ENCODE measurements around the gene AP5B1. TPM values are rescaled to one million over a fixed set of nuclear protein-coding genes. Genes with fewer than 3 reads are reported as not detected.

Gene AP5B1
- total and polyA plus RNA-seq, 2 experiments from 2014 or later, result 3.1 to 16.1 TPM

GRCh38 chr11:65816696-65817095 is 35.9 kb upstream of the AP5B1 start:
- no peaks in the 10 kb centered on the region for H3K79me2 ChIP-seq (replicated peaks; ENCODE audit: insufficient read depth)
- H3K27ac ChIP-seq (ENCODE audit: low read depth), result no peak overlapping the region
- Mint-ChIP-seq H3K4me1 (peaks cover 5% of the 10 kb centered on the region; the same call in 1 of the 3 replicates), H3K36me3 (ENCODE audit: low read depth) (no peaks in the 10 kb centered on the region; the same call in 1 of the 3 replicates), H3K27ac (no peak overlapping the region), H3K4me3 (peak overlapping the region; percentile 73; the same call in 1 of the 3 replicates), H3K27me3 (ENCODE audit: insufficient read depth, low read depth, poor library complexity) (peaks cover 8% of the 10 kb centered on the region), H3K9me3 (no peaks in the 10 kb centered on the region)
- no peak overlapping the region for H3K4me3 ChIP-seq
- no peak overlapping the region for H3K4me2 ChIP-seq
- DNase-seq (ENCODE audit: low spot score) (no peak), ATAC-seq (no peak)
- no peaks in the 10 kb centered on the region for H4K20me1 ChIP-seq (replicated peaks; ENCODE audit: insufficient read depth)
- H2AFZ ChIP-seq, result no peak overlapping the region
- 0 out of 2 replicates have a peak, but pooled peaks cover 4% of the 10 kb centered on the region for H3F3A ChIP-seq (replicated peaks; ENCODE audit: low read depth)
- no peaks in the 10 kb centered on the region for H3K9me2 ChIP-seq (ENCODE audit: insufficient read depth)
- no peak for TF ChIP-seq EZH2 (IDR thresholded peaks at IDR 0.05; ENCODE audit: low read depth, unreplicated experiment)
- no peak for TF ChIP-seq STAT1 (IDR thresholded peaks at IDR 0.05; ENCODE audit: unreplicated experiment)
- TF ChIP-seq JUNB (IDR thresholded peaks at IDR 0.05; ENCODE audit: unreplicated experiment), result no peak
- no peak for TF ChIP-seq EZH2phosphoT487 (IDR thresholded peaks at IDR 0.05; ENCODE audit: unreplicated experiment)
- no peak for TF ChIP-seq REST (IDR thresholded peaks at IDR 0.05; ENCODE audit: unreplicated experiment)
- no peak for TF ChIP-seq ZNF331 (CRISPR knock-in tag; IDR thresholded peaks at IDR 0.05; ENCODE audit: low read depth)
- no peak for TF ChIP-seq CREB1 (CRISPR knock-in tag; IDR thresholded peaks at IDR 0.05; ENCODE audit: low read depth)
- no peak for TF ChIP-seq POLR2AphosphoS5 (IDR thresholded peaks at IDR 0.05; ENCODE audit: low read depth)
- TF ChIP-seq CTCF (conservative IDR thresholded peaks at IDR 0.05; ENCODE audit: low read depth in 2 of 2), result no peak
- peaks cover 12% of the 10 kb centered on the region for H3K27me3 ChIP-seq (ENCODE audit: insufficient read depth)
- no peaks in the 10 kb centered on the region for H3K36me3 ChIP-seq (ENCODE audit: insufficient read depth)
- H3K4me1 ChIP-seq (ENCODE audit: insufficient read depth), result no peaks in the 10 kb centered on the region; the same call in 1 of the 2 replicates

GRCh38 chr11:65814986-65815565 is 34.3 kb upstream of the AP5B1 start:
- H3K9me3 Mint-ChIP-seq, result no peaks in the 10 kb centered on the region; the same call in 2 of the 3 replicates
- 0 out of 2 replicates have a peak, but pooled peaks cover 4% of the 10 kb centered on the region for H3F3A ChIP-seq (replicated peaks; ENCODE audit: low read depth)
- H3K36me3 Mint-ChIP-seq (ENCODE audit: low read depth), result no peaks in the 10 kb centered on the region; the same call in 1 of the 3 replicates
- H3K4me3 Mint-ChIP-seq, result no peak overlapping the region; the same call in 2 of the 3 replicates
- H3K27ac ChIP-seq (ENCODE audit: low read depth), result no peak overlapping the region
- H2AFZ ChIP-seq, result no peak overlapping the region
- H3K36me3 ChIP-seq (ENCODE audit: insufficient read depth), result no peaks in the 10 kb centered on the region
- H3K4me1 Mint-ChIP-seq, result no peaks in the 10 kb centered on the region
- ATAC-seq (no peak), DNase-seq (ENCODE audit: low spot score) (no peak)
- no peaks in the 10 kb centered on the region for H3K79me2 ChIP-seq (replicated peaks; ENCODE audit: insufficient read depth)
- no peaks in the 10 kb centered on the region; the same call in 1 of the 2 replicates for H3K4me1 ChIP-seq (ENCODE audit: insufficient read depth)
- no peak overlapping the region for H3K27ac Mint-ChIP-seq
- H3K4me3 ChIP-seq, result no peak overlapping the region
- no peaks in the 10 kb centered on the region for H4K20me1 ChIP-seq (replicated peaks; ENCODE audit: insufficient read depth)
- H3K4me2 ChIP-seq, result no peak overlapping the region
- H3K9me2 ChIP-seq (ENCODE audit: insufficient read depth), result no peaks in the 10 kb centered on the region
- peaks cover 12% of the 10 kb centered on the region for H3K27me3 ChIP-seq (ENCODE audit: insufficient read depth)
- H3K27me3 Mint-ChIP-seq (ENCODE audit: insufficient read depth, low read depth, poor library complexity), result peaks cover 11% of the 10 kb centered on the region
- TF ChIP-seq ZNF331 (CRISPR knock-in tag; IDR thresholded peaks at IDR 0.05; ENCODE audit: low read depth), result no peak
- no peak for TF ChIP-seq CREB1 (CRISPR knock-in tag; IDR thresholded peaks at IDR 0.05; ENCODE audit: low read depth)
- no peak for TF ChIP-seq EZH2phosphoT487 (IDR thresholded peaks at IDR 0.05; ENCODE audit: unreplicated experiment)
- no peak for TF ChIP-seq JUNB (IDR thresholded peaks at IDR 0.05; ENCODE audit: unreplicated experiment)
- TF ChIP-seq NANOG (IDR thresholded peaks at IDR 0.05; ENCODE audit: borderline replicate concordance), result no peak
- TF ChIP-seq ZNF114 (CRISPR knock-in tag; IDR thresholded peaks at IDR 0.05), result no peak
- TF ChIP-seq, protein P1, sequence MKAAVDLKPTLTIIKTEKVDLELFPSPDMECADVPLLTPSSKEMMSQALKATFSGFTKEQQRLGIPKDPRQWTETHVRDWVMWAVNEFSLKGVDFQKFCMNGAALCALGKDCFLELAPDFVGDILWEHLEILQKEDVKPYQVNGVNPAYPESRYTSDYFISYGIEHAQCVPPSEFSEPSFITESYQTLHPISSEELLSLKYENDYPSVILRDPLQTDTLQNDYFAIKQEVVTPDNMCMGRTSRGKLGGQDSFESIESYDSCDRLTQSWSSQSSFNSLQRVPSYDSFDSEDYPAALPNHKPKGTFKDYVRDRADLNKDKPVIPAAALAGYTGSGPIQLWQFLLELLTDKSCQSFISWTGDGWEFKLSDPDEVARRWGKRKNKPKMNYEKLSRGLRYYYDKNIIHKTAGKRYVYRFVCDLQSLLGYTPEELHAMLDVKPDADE (IDR thresholded peaks at IDR 0.05), result no peak

Measured in GM23338 (cell line).